Activated CD4-positive, CD25-positive, alpha-beta regulatory T cell treated with anti-CD3 and anti-CD28 coated beads, Interleukin-2, amount 50 U/mL, for 16 hours (primary cell): Measurements from ENCODE around the gene CCNY.
"Not testable (repeated sequence)": the region's sequence is repeated elsewhere in the genome, so short reads cannot be mapped to it uniquely, and the experiment has no call there.

ENCODE experiments used
- DNase-seq: peaks from one replicate; pipeline ENCODE4 v3.0.0-alpha.2; 2020; ENCODE audit warnings: low read depth, low spot score

Gene CCNY

GRCh38 chr10:35384265-35384868 lies 48.1 kb downstream of the CCNY start:
- DNase-seq = no peak

GRCh38 chr10:35386594-35387174 lies 50.4 kb downstream of the CCNY start:
- no peak for DNase-seq

GRCh38 chr10:35387768-35388167 lies 51.5 kb downstream of the CCNY start:
- DNase-seq = no peak

GRCh38 chr10:35388197-35388596 lies 51.9 kb downstream of the CCNY start:
- DNase-seq = no peak

DNA sequence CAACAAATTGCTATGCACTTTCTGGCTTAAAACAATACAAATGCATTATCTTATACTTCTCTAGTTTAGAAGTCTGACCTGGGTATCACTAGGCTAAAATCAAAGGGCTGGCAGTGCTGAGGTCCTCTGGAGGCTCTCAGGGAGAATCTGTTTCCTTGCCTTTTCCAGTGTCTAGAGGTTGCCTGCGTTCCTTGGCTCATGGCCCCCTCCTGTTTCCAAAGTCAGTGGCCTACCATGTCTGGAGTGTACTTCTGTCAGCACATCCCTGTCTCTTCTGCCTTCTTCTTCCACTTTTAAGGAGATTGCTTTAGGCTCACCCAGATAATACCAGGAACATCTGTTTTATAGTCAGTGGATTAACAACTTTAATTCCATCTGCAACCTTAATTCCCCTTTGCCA lies 52.4 kb downstream of the CCNY start:
- DNase-seq = no peak

DNA sequence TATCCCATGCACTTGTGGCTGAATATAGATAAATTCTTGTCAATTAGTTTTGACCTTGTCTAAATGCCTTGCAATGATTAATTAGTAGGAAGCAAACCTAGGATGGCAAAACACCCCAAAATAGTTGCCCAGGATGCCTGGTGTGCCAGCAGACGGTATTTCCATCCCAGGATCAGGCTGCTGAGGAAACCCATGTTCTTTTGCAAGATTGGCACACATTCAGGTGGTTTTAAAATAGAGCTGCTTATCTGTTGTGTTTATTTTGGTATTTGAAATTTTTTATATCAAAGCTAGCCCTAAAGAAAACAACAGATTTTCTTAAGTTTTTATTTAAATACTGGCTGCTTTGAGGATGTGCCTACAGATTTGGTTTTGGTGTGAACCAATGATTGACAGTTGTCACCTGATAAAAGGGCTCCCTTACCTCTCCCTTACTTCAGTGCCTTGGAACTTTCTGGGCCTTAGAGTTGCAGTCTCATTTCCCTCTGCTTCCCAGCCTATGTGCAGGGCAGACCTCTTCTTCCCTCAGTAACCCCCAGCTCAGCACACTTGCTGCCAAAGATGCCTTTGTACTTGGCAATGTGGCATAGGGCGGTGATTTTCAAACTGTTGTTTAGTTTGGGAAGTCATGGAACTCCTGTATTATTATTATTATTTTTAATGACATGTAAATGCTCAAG lies 54.0 kb downstream of the CCNY start:
- DNase-seq = no peak

DNA sequence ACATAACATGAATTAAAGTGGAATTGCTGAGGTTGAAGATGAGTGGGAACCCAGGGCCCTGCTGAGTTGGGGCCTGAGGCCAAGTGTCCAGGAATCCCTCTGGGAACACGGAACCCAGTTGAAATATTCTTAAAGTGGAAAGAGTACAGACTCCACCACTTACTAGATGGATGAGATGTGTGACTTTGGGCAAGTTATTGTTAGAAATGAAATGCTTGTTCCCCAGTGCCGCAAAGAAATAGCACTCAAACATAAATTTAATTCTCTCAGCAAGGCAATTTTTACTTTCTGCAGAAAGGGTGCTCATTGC lies 54.5 kb downstream of the CCNY start:
- DNase-seq = no peak

GRCh38 chr10:35391153-35391953 lies 55.0 kb downstream of the CCNY start:
- DNase-seq = no peak

GRCh38 chr10:35391954-35392262 lies 55.6 kb downstream of the CCNY start:
- DNase-seq = no peak

- DNase-seq = no peak
Measured at GRCh38 chr10:35392482-35393228, 56.3 kb downstream of the CCNY start.

GRCh38 chr10:35394411-35394851 lies 58.1 kb downstream of the CCNY start:
- DNase-seq = no peak

GRCh38 chr10:35394934-35395333 lies 58.6 kb downstream of the CCNY start:
- DNase-seq = no peak

DNA sequence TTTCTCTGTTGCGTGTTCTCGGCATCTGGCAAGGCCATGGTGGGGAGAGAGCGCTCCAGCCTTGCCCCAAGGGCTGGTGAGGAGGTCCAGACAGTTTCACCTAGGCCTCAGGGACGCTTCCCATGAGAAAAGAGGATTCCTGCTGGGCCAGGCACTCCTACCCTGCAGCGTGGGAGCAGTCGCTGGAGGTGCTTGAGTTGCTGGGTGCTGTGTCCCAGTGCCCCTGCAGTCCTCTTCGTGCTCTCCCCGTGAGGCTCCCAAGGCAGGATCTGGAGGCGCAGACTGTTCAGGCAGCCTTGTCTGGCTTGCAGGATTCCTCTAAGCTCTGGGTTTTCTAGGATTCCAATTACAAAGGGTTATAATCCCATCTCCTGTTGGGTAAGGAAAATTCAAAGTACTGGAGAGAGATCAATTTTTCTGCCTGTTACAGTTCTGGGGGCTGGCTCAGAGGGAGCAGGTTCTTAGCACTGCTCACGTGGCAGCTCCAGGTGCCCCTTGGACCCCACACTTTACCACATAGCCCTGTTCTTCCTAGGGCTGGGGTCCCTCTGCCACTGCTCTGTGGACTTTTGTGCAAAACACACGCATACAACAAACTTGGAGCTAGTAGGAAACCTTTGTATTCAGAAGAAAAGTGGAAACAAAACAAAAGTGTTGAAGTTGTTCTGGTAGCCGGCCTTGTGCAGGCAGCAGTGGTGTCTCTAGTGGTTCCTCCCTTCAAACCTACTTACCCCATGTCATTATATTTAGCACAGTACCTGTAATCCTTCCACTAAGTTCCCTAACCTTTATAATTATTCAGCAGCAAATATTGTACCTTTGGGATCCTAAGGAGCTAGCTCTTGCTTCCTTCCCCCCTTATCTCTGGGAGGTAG lies 60.5 kb downstream of the CCNY start:
- no peak for DNase-seq

GRCh38 chr10:35397953-35398352 lies 61.6 kb downstream of the CCNY start:
- no peak for DNase-seq

GRCh38 chr10:35398355-35398754 lies 62.0 kb downstream of the CCNY start:
- no peak for DNase-seq

DNA sequence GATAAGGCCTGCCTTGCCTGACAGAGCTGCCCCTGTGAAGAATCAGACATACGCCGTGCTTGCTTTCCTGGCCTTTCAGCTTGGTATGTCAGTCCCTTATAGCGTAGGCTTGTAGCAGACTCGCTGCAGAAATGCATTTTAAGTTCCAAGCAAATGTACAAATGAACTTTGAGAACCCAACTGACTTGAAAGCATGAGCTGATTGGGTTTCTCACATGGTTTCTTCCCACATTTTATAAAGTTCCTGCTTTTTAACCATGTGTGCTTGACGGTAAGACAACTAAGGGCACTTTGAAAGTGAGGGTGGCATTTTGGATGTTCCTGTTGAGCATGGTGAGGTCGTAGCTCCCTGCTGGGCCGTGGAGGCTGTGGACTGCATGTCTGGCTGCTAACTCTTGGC lies 62.6 kb downstream of the CCNY start:
- DNase-seq = no peak

DNA sequence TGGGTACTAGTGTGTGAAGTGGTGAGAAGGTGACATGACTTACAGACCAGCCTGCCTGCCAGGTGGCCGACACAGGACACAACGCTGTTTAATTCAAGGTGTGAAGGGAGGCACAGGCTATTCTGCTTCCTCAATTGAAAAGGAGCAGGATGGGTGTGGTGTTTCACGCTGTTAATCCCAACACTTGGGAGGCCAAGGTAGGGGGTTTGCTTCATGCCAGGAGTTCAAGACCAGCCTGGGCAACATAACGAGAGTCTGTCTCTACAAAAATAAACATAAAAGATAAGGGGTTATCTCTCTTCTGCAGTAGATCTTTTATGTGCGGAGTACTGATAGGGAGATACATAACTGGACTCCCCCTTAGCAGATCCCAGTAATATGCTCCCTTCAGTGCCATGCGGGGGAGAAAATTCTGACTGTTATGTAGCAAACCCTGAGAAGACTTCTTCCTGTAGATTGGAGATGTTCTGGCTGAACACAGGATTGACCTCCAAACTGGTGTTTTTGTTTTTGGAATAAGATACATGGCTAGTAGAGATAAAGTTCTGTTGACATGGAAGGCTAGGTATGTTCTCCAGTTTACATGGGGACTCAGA lies 63.2 kb downstream of the CCNY start:
- DNase-seq = no peak

GRCh38 chr10:35400595-35401268 lies 64.4 kb downstream of the CCNY start:
- DNase-seq = no peak

DNA sequence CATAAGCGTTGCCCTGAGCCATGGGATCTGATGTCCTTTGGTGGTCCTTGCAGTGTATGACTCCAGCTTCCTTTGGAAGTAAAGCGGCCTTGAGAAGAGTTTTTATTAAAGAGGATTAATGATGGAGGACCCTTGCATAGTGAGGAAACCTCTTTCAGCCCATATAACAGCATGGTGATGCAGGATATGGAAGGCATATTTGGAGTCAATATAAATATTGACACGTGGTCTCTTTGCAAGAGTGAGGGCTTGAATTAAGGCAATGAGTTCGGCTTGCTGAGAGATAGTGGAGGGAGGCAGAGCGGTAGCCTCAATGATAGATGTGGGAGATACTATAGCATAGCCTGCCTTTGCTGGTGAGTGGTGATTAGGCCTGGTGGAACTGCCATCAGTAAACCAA lies 67.2 kb downstream of the CCNY start:
- not testable (repeated sequence) for DNase-seq

GRCh38 chr10:35404077-35404476 lies 67.8 kb downstream of the CCNY start:
- not testable (repeated sequence) for DNase-seq
